GM12874 (cell line): Measurements from ENCODE around the gene PEAK3.

Experiments used
- CTCF ChIP-seq: IDR thresholded peaks from 2 replicates; pipeline ENCODE4 v1.5.1; 2011; ENCODE audit warnings: low read depth, mild to moderate bottlenecking, control low read depth, low read length, moderate library complexity; ENCODE audit not compliant: insufficient read depth

The PEAK3 gene

DNA sequence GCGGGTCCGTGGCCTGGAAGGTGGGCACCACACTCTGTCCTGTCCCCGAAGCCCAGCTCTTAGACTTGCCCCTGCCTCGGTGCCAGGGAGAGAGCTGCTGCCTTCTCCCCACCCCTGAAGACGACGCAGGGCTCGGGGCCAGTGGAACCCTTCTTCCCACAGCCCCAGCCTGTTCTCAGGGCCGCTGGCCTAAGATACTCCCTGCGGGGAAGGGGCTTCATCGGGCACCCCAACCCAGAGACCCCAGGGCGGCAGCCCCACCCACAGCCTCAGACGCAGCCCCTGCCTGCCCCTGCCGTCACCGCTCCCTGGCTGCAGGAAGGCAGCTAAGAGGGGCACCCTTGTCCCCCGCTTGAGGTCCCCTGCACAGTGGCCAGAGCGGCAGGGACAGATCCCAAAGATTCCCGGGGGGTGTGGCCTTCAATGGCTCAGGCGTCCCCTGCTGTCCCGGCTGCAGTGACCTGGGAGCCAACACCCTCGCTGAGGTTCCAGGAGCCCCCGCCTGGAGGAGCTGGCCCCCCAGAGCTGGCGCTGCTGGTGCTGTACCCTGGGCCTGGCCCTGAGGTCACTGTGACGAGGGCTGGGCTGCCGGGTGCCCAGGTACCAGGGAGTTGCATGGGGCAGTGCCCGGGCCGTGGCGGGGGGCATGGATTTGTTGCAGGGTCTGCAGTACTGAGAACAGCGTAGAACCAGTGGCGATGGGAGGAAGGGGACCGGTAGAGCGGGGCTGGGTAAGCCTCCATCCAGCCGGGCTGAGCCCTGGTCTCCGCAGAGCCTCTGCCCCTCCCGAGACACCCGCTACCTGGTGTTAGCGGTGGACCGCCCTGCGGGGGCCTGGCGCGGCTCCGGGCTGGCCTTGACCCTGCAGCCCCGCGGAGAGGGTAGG, 31.9 kb downstream of the PEAK3 start:
- TF ChIP-seq CTCF = no peak

- no peak for TF ChIP-seq CTCF
These were observed 32.7 kb downstream of the PEAK3 start, which contains the start of gene AMH for GRCh38 chr19:2249010-2249866. Gene AMH (plus strand): TSS chr19:2249323. CDS start chr19:2249333, 10 bp downstream.

DNA sequence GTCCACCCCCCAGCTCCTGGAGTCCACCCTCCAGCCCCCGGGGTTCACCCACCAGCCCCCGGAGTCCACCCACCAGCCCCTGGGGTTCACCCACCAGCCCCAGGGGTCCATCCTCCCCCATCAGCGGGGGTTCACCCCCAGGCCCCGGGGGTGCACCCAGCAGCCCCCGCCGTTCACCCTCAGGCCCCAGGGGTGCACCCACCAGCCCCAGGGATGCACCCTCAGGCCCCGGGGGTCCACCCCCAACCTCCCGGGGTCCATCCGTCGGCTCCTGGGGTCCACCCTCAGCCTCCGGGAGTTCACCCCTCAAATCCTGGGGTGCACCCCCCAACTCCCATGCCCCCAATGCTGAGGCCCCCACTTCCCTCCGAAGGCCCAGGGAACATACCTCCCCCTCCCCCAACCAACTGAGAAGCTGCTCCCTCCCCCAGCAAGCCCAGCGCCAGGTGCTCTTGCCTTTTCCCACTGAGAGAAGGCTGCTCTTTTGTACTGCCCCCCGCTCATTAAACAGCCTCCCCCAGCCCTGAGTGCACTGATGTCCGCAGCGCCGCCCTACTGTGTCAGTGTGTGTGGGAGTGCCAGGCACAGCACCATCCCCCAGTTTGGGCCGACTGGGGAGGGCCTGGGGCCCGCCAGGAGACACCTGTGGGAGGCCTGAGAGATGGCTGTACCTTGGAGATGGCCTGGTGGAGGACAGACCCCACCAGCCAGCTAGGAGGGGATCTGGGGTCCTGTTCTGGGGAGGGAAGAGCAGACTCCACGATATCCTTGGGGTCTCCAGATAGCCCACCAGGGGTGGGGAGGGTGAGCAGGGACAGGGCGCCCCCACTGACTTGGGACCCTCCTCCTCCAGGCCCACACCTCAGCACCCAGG, 33.6 kb downstream of the PEAK3 start:
- TF ChIP-seq CTCF = no peak

GRCh38 chr19:2247433-2248101, 34.4 kb downstream of the PEAK3 start:
- no peak for TF ChIP-seq CTCF

GRCh38 chr19:2246801-2247361, 35.1 kb downstream of the PEAK3 start:
- no peak for TF ChIP-seq CTCF

DNA sequence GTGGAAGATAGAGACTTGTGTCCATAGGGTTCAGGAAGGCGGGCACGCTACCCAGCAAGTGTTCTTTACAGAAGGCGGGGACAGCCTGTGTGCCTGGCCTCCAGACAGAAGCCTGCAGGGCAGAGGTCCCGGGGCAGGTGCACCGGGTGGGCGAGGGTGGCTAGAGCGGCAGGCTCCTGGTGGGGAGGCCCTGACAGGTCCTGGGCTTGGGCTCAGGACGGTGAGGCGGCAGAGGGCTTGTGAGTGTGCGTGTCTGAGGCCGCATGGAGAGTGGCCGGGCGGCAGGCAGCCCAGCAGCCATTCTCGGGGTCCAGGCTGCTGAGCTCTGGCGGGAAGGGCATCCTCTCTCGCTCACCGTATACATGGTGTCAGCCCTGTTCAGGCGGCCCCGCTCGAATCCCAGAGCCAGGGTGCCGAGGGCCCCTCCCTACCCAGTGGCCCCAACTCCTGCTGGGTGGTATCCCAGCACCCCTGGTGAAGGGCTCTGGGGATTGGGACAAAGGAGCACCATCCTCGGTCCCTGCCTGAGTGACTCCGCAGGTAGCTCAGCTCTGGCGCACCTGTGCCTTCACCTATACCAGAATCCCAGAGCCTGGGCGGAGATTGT, 35.9 kb downstream of the PEAK3 start:
- no peak for TF ChIP-seq CTCF
